Gastroesophageal sphincter (tissue), 3 donors: Measurements from ENCODE around the gene DUSP12.

Source experiments
- EP300 ChIP-seq: sonication (generic); formaldehyde crosslinking; IDR thresholded peaks from one replicate; pipeline ENCODE4 v1.6.1; 2017; ENCODE audit warnings: antibody characterized with exemption, mild to moderate bottlenecking
- POLR2A ChIP-seq, 2 donors: fragments of 450-650 bp; IDR thresholded peaks; one replicate each; pipeline ENCODE4 v1.6.1; 2017; ENCODE audit warnings: antibody characterized with exemption in 2 of 2, mild to moderate bottlenecking in 2 of 2, moderate library complexity in 1 of 2
- POLR2AphosphoS5 ChIP-seq: sonication (generic); formaldehyde crosslinking; IDR thresholded peaks from one replicate; pipeline ENCODE4 v1.6.1; 2017; ENCODE audit warnings: antibody characterized with exemption
- TF ChIP-seq, protein P1 (sequence below), 4 experiments: fragments of 200-600 bp in 2 of 4; fragments of 450-650 bp in 2 of 4; sonication (generic) in 1 of 4; IDR thresholded peaks; one replicate each; pipeline ENCODE4 v1.5.1; 2017 to 2019; ENCODE audit warnings: antibody characterized with exemption in 4 of 4, mild to moderate bottlenecking in 2 of 4, moderate library complexity in 2 of 4

- TF ChIP-seq, protein P1, sequence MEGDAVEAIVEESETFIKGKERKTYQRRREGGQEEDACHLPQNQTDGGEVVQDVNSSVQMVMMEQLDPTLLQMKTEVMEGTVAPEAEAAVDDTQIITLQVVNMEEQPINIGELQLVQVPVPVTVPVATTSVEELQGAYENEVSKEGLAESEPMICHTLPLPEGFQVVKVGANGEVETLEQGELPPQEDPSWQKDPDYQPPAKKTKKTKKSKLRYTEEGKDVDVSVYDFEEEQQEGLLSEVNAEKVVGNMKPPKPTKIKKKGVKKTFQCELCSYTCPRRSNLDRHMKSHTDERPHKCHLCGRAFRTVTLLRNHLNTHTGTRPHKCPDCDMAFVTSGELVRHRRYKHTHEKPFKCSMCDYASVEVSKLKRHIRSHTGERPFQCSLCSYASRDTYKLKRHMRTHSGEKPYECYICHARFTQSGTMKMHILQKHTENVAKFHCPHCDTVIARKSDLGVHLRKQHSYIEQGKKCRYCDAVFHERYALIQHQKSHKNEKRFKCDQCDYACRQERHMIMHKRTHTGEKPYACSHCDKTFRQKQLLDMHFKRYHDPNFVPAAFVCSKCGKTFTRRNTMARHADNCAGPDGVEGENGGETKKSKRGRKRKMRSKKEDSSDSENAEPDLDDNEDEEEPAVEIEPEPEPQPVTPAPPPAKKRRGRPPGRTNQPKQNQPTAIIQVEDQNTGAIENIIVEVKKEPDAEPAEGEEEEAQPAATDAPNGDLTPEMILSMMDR (IDR thresholded peaks at IDR 0.05) = no peak
- TF ChIP-seq POLR2A (IDR thresholded peaks at IDR 0.05) (no peak), POLR2AphosphoS5 (no peak), EP300 (no peak)
Observed at GRCh38 chr1:161777261-161777660, 27.7 kb downstream of the DUSP12 start.
